Chondrocyte (in vitro differentiated cells): Measurements from ENCODE around the gene APOL6. TPM values are rescaled to one million over a fixed set of nuclear protein-coding genes. Genes with fewer than 3 reads are reported as not detected.
"Not testable (repeated sequence)": the region's sequence is repeated elsewhere in the genome, so short reads cannot be mapped to it uniquely, and the experiment has no call there.

Experiments used
- DNase-seq: peaks from one replicate; pipeline ENCODE4 v3.0.0; 2021; ENCODE audit warnings: mixed read lengths, low spot score
- H3K27ac Mint-ChIP-seq: one replicate; pipeline ENCODE4 v1.8.0; 2021; ENCODE audit warnings: mild to moderate bottlenecking, moderate library complexity, mixed read lengths; ENCODE audit not compliant: unreplicated experiment
- H3K27me3 Mint-ChIP-seq: 2 replicates; pipeline ENCODE4 v1.8.0; 2021; ENCODE audit warnings: low read depth, mixed read lengths
- H3K36me3 Mint-ChIP-seq: 2 replicates; pipeline ENCODE4 v1.8.0; 2021; ENCODE audit warnings: low read depth, mixed read lengths
- H3K4me1 Mint-ChIP-seq: 2 replicates; pipeline ENCODE4 v1.8.0; 2021; ENCODE audit warnings: low read depth, mild to moderate bottlenecking, mixed read lengths
- H3K4me3 Mint-ChIP-seq: one replicate; pipeline ENCODE4 v1.8.0; 2021; ENCODE audit warnings: mild to moderate bottlenecking, moderate library complexity, mixed read lengths; ENCODE audit not compliant: unreplicated experiment
- H3K9me3 Mint-ChIP-seq: 2 replicates; pipeline ENCODE4 v1.8.0; 2021; ENCODE audit warnings: low read depth, mixed read lengths
- CTCF ChIP-seq: fragments of 200-600 bp; sonication (generic); IDR thresholded peaks from 2 replicates; pipeline ENCODE4 v1.5.0; 2021; ENCODE audit warnings: antibody characterized with exemption, mild to moderate bottlenecking, moderate library complexity
- total RNA-seq: library from RNA; stranded (reverse); gene quantifications from 3 replicates; pipeline ENCODE4 v1.2.1, GENCODE V29; 2021

The APOL6 gene
- total RNA-seq, 1 donor from 2014 or later: 4.6 TPM

- H3K4me1 Mint-ChIP-seq: no peaks in the 10 kb centered on the region
Measured at GRCh38 chr22:35677460-35678187, 29.4 kb downstream of the APOL6 start.

GRCh38 chr22:35678836-35679235 lies 30.6 kb downstream of the APOL6 start:
- Mint-ChIP-seq H3K27ac (no peak overlapping the region), H3K9me3 (peaks cover 4% of the 10 kb centered on the region), H3K4me3 (no peak overlapping the region), H3K27me3 (peaks cover 6% of the 10 kb centered on the region), H3K4me1 (no peaks in the 10 kb centered on the region), H3K36me3 (peaks cover 2% of the 10 kb centered on the region)
- TF ChIP-seq CTCF: no peak
- DNase-seq: no peak

More at GRCh38 chr22:35677460-35678187, 29.4 kb downstream of the APOL6 start:
- Mint-ChIP-seq H3K27me3 (no peaks in the 10 kb centered on the region), H3K4me3 (no peak overlapping the region), H3K9me3 (peaks cover 4% of the 10 kb centered on the region), H3K36me3 (peaks cover 2% of the 10 kb centered on the region), H3K27ac (no peak overlapping the region)
- TF ChIP-seq CTCF: no peak
- DNase-seq: no peak

- not testable (repeated sequence) for H3K27ac Mint-ChIP-seq, H3K9me3 Mint-ChIP-seq, H3K36me3 Mint-ChIP-seq, DNase-seq, H3K4me1 Mint-ChIP-seq, H3K4me3 Mint-ChIP-seq, H3K27me3 Mint-ChIP-seq
Measured at GRCh38 chr22:35679492-35679891, 31.2 kb downstream of the APOL6 start.

- Mint-ChIP-seq H3K27me3 (peaks cover 7% of the 10 kb centered on the region), H3K27ac (no peak overlapping the region), H3K36me3 (no peaks in the 10 kb centered on the region), H3K4me1 (no peaks in the 10 kb centered on the region), H3K4me3 (no peak overlapping the region), H3K9me3 (no peaks in the 10 kb centered on the region)
- TF ChIP-seq CTCF: no peak
- DNase-seq: no peak
Measured at GRCh38 chr22:35681454-35682052, 33.3 kb downstream of the APOL6 start.

- Mint-ChIP-seq H3K36me3 (no peaks in the 10 kb centered on the region), H3K27me3 (peaks cover 7% of the 10 kb centered on the region), H3K4me1 (no peaks in the 10 kb centered on the region), H3K4me3 (no peak overlapping the region), H3K9me3 (no peaks in the 10 kb centered on the region), H3K27ac (no peak overlapping the region)
- DNase-seq: no peak
- TF ChIP-seq CTCF: no peak
Measured at GRCh38 chr22:35683560-35683959, 35.3 kb downstream of the APOL6 start.
